Spleen (tissue), 11 donors: ENCODE measurements around the gene IGSF9. TPM values are rescaled to one million over a fixed set of nuclear protein-coding genes. Genes with fewer than 3 reads are reported as not detected.

ENCODE experiments used
- DNase-seq: peaks from one replicate; pipeline ENCODE4 v3.0.0-alpha.2; 2020
- H3K27ac ChIP-seq, 8 donors: fragments of 200-600 bp; sonication (generic) in 7 of 8; 1 replicate in 4 of 8; 2 replicates in 4 of 8; pipeline versions ENCODE4 v1.5.0 to v1.8.0; 2016 to 2021; ENCODE audit warnings: inconsistent platforms in 4 of 8, mild to moderate bottlenecking in 4 of 8, moderate library complexity in 1 of 8
- H3K27me3 ChIP-seq, 7 donors: fragments of 200-600 bp; sonication (generic) in 6 of 7; replicated peaks in 1 of 7; 1 replicate in 4 of 7; 2 replicates in 3 of 7; pipeline versions ENCODE4 v1.5.0 to v1.8.0; 2016 to 2021; ENCODE audit warnings: inconsistent platforms in 3 of 7, mild to moderate bottlenecking in 1 of 7
- H3K36me3 ChIP-seq, 6 donors: fragments of 200-600 bp; sonication (generic) in 5 of 6; 1 replicate in 4 of 6; 2 replicates in 2 of 6; pipeline versions ENCODE4 v1.5.0 to v1.8.0; 2016 to 2021; ENCODE audit warnings: inconsistent platforms in 2 of 6
- H3K4me1 ChIP-seq, 6 donors: fragments of 200-600 bp; sonication (generic) in 5 of 6; 1 replicate in 3 of 6; 2 replicates in 3 of 6; pipeline versions ENCODE4 v1.5.0 to v1.8.0; 2016 to 2021; ENCODE audit warnings: inconsistent platforms in 3 of 6
- H3K4me3 ChIP-seq, 8 donors: fragments of 200-600 bp; sonication (generic) in 7 of 8; 1 replicate in 4 of 8; 2 replicates in 4 of 8; pipeline versions ENCODE4 v1.5.0 to v1.8.0; 2016 to 2021; ENCODE audit warnings: inconsistent platforms in 4 of 8, mild to moderate bottlenecking in 4 of 8, moderate library complexity in 2 of 8
- H3K9me3 ChIP-seq, 8 donors: fragments of 200-600 bp; sonication (generic) in 7 of 8; 1 replicate in 4 of 8; 2 replicates in 4 of 8; pipeline versions ENCODE4 v1.5.0 to v1.8.0; 2016 to 2021; ENCODE audit warnings: inconsistent platforms in 4 of 8
- POLR2A ChIP-seq, 3 donors: fragments of 450-650 bp; IDR thresholded peaks; one replicate each; pipeline ENCODE4 v1.5.1; 2017; ENCODE audit warnings: antibody characterized with exemption in 3 of 3, mild to moderate bottlenecking in 1 of 3
- POLR2AphosphoS5 ChIP-seq, 3 donors: sonication (generic); formaldehyde crosslinking; IDR thresholded peaks; one replicate each; pipeline ENCODE4 v1.5.1; 2017; ENCODE audit warnings: antibody characterized with exemption in 3 of 3
- WGBS, 5 donors: extraction: QIAGEN DNeasy Blood & Tissue Kit in 3 of 5; methylation state at CpG; one replicate each; pipeline versions ENCODE4 v1.1.5 to v1.1.7; 2013 to 2018; 5-methylcytosine and 5-hydroxymethylcytosine counted together
- intact Hi-C: fragments of 100-400 bp; cut with DNase I; formaldehyde crosslinking; loops from one replicate; pipeline ENCODE4 v1.15.0; 2023; ENCODE audit warnings: low total_unique reads
- polyA plus RNA-seq, 3 donors: library from polyadenylated mRNA; stranded (reverse); fragments of 200-250 nt; gene quantifications; one replicate each; pipeline ENCODE4 v1.2.1, GENCODE V29; 2013
- total RNA-seq, 7 donors: library from RNA; depleted of rRNA in 3 of 7; stranded (reverse); fragments of >200 nt in 3 of 7; fragmentation: NEBNext Ultra II Directional in 4 of 7; extraction: Animal tissue kit (Norgen Biotek cat#: 25700) in 4 of 7; gene quantifications; one replicate each; pipeline versions ENCODE4 v1.1.0 to v1.2.1, GENCODE V29; 2016 to 2021
- TF ChIP-seq, protein P1 (sequence below), 11 experiments: fragments of 200-600 bp in 7 of 11; fragments of 450-650 bp in 4 of 11; sonication (generic) in 4 of 11; IDR thresholded peaks in 8 of 11; conservative IDR thresholded peaks in 3 of 11; 1 replicate in 7 of 11; 2 replicates in 4 of 11; pipeline versions ENCODE4 v1.4.0 to v1.8.0; 2016 to 2021; ENCODE audit warnings: antibody characterized with exemption in 11 of 11, inconsistent platforms in 4 of 11, mild to moderate bottlenecking in 1 of 11
- donor health status: healthy with polysubstance abuse.
- donor health status: DM: no; HTN: no; CAD: no; lungs with moderate emphysema.
- donor health status: DM: no; HTN: no; CAD: no.
- donor health status: Bipolar disorder and iron deficiency.
- donor health status: healthy.
- donor health status: DM: no; HTN: no; CAD: no.
- donor health status: DM: yes; HTN: yes; CAD: no.

IGSF9 gene
- total and polyA plus RNA-seq, 10 donors = 0.12 to 2.1 (median 0.95) TPM

GRCh38 chr1:159880430-159880829 lies 65.0 kb downstream of the IGSF9 start:
- Histone ChIP-seq H3K27ac (peak overlapping the region in 4 of 8 donors; percentile 3 to 73 (median 20)), H3K27me3 (no peaks in the 10 kb centered on the region), H3K4me3 (no peak overlapping the region), H3K9me3 (no peaks in the 10 kb centered on the region), H3K36me3 (no peaks in the 10 kb centered on the region), H3K4me1 (peaks cover 0 to 36% (median 9%) of the 10 kb centered on the region in 6 donors)
- DNase-seq = no peak
- intact Hi-C loops = no loop called here
- TF ChIP-seq POLR2A (IDR thresholded peaks at IDR 0.05) (no peak), POLR2AphosphoS5 (IDR thresholded peaks at IDR 0.05) (no peak)
- TF ChIP-seq, protein P1, sequence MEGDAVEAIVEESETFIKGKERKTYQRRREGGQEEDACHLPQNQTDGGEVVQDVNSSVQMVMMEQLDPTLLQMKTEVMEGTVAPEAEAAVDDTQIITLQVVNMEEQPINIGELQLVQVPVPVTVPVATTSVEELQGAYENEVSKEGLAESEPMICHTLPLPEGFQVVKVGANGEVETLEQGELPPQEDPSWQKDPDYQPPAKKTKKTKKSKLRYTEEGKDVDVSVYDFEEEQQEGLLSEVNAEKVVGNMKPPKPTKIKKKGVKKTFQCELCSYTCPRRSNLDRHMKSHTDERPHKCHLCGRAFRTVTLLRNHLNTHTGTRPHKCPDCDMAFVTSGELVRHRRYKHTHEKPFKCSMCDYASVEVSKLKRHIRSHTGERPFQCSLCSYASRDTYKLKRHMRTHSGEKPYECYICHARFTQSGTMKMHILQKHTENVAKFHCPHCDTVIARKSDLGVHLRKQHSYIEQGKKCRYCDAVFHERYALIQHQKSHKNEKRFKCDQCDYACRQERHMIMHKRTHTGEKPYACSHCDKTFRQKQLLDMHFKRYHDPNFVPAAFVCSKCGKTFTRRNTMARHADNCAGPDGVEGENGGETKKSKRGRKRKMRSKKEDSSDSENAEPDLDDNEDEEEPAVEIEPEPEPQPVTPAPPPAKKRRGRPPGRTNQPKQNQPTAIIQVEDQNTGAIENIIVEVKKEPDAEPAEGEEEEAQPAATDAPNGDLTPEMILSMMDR (IDR thresholded peaks at IDR 0.05 in 8 of 11, conservative IDR thresholded peaks at IDR 0.05 in 3 of 11) = no peak
- WGBS, 5 donors = 63 to 81% (median 77%) methylated on average over 3 of the region's 3 CpGs

- intact Hi-C loops = no loop called here
- no peak overlapping the region for H3K4me3 ChIP-seq
- DNase-seq = no peak
- TF ChIP-seq POLR2A (IDR thresholded peaks at IDR 0.05) (no peak), POLR2AphosphoS5 (IDR thresholded peaks at IDR 0.05) (no peak)
- TF ChIP-seq, protein P1 (IDR thresholded peaks at IDR 0.05 in 8 of 11, conservative IDR thresholded peaks at IDR 0.05 in 3 of 11) = no peak
- H3K4me1 ChIP-seq = peaks cover 0 to 36% (median 9%) of the 10 kb centered on the region in 6 donors
- H3K27me3 ChIP-seq = no peaks in the 10 kb centered on the region
- no peaks in the 10 kb centered on the region for H3K9me3 ChIP-seq
- WGBS, 5 donors = 46 to 67% (median 54%) methylated on average over 4 of the region's 4 CpGs
- no peaks in the 10 kb centered on the region for H3K36me3 ChIP-seq
- H3K27ac ChIP-seq = peak overlapping the region in 3 of 8 donors; percentile 3 to 73 (median 24)
Observed at GRCh38 chr1:159879977-159880376, 65.4 kb downstream of the IGSF9 start.

- DNase-seq = no peak
- intact Hi-C loops = no loop called here
- 87 to 94% (median 92%) methylated on average over 3 of the region's 3 CpGs for WGBS, 5 donors
- H3K4me1 ChIP-seq = peaks cover 0 to 36% (median 9%) of the 10 kb centered on the region in 6 donors
- no peaks in the 10 kb centered on the region for H3K36me3 ChIP-seq
- no peak overlapping the region for H3K4me3 ChIP-seq
- no peak overlapping the region for H3K27ac ChIP-seq
- H3K27me3 ChIP-seq = no peaks in the 10 kb centered on the region
- no peak for TF ChIP-seq POLR2AphosphoS5 (IDR thresholded peaks at IDR 0.05)
- TF ChIP-seq POLR2A (IDR thresholded peaks at IDR 0.05) = no peak
- TF ChIP-seq, protein P1 (IDR thresholded peaks at IDR 0.05 in 8 of 11, conservative IDR thresholded peaks at IDR 0.05 in 3 of 11) = no peak
- no peaks in the 10 kb centered on the region for H3K9me3 ChIP-seq
Observed at GRCh38 chr1:159879136-159879535, 66.3 kb downstream of the IGSF9 start.

- no peak for TF ChIP-seq POLR2A (IDR thresholded peaks at IDR 0.05)
- TF ChIP-seq, protein P1 (IDR thresholded peaks at IDR 0.05 in 8 of 11, conservative IDR thresholded peaks at IDR 0.05 in 3 of 11) = no peak
- TF ChIP-seq POLR2AphosphoS5 (IDR thresholded peaks at IDR 0.05) = no peak
Observed at GRCh38 chr1:159877695-159878444, 67.5 kb downstream of the IGSF9 start.

More at GRCh38 chr1:159877695-159878444, 67.5 kb downstream of the IGSF9 start:
- Histone ChIP-seq H3K9me3 (no peaks in the 10 kb centered on the region), H3K4me3 (no peak overlapping the region), H3K27ac (no peak overlapping the region), H3K27me3 (no peaks in the 10 kb centered on the region), H3K36me3 (no peaks in the 10 kb centered on the region), H3K4me1 (peaks cover 0 to 36% (median 9%) of the 10 kb centered on the region in 6 donors)
- intact Hi-C loops = no loop called here
- DNase-seq = no peak
- WGBS, 5 donors = 79 to 91% (median 88%) methylated on average over 6 of the region's 6 CpGs
